ENCODE measurements around the gene MMEL1. TPM values are rescaled to one million over a fixed set of nuclear protein-coding genes. Genes with fewer than 3 reads are reported as not detected.

MMEL1 gene
- total RNA-seq, 1 experiment from 2014 or later, result 4.9 TPM

GRCh38 chr1:2636733-2637132 lies 3.9 kb upstream of the MMEL1 start:
- TF ChIP-seq CTCF (conservative IDR thresholded peaks at IDR 0.05) (no peak), EZH2 (IDR thresholded peaks at IDR 0.05; ENCODE audit: low read depth) (no peak)
- no peak overlapping the region for H2AFZ ChIP-seq
- ChIA-PET POLR2A (ENCODE audit: unreplicated experiment) (no interaction called here), CTCF (no interaction called here)
- H3K4me2 ChIP-seq, result no peak overlapping the region
- 0 out of 2 replicates have a peak, but pooled peaks cover 5% of the 10 kb centered on the region for H3K9me3 ChIP-seq (ENCODE audit: insufficient read depth, low read depth)
- intact Hi-C loops (cut with micrococcal nuclease; ENCODE audit: unreplicated experiment), result no loop called here
- no TSS peak for BruUV-seq (replicated peaks)
- no peaks in the 10 kb centered on the region for H3K4me1 ChIP-seq (replicated peaks; ENCODE audit: insufficient read depth)
- no peaks in the 10 kb centered on the region for H3K36me3 ChIP-seq (ENCODE audit: low read depth)
- no peaks in the 10 kb centered on the region for H3K79me2 ChIP-seq (ENCODE audit: low read depth)
- peaks cover 38% of the 10 kb centered on the region; the same call in 1 of the 2 replicates for H3K27me3 ChIP-seq (ENCODE audit: insufficient read depth, low read depth)
- H3F3A ChIP-seq (ENCODE audit: insufficient read depth, low read depth), result no peaks in the 10 kb centered on the region
- H3K4me3 ChIP-seq, result no peak overlapping the region
- H4K20me1 ChIP-seq (ENCODE audit: insufficient read depth), result no peaks in the 10 kb centered on the region
- H3K27ac ChIP-seq, result no peak overlapping the region
- no peak for DNase-seq
- no peaks in the 10 kb centered on the region for H3K9me2 ChIP-seq (ENCODE audit: insufficient read depth)

GRCh38 chr1:2635361-2636010 lies 2.7 kb upstream of the MMEL1 start:
- DNase-seq, result no peak
- ChIA-PET POLR2A (ENCODE audit: unreplicated experiment) (no interaction called here), CTCF (no interaction called here)
- H3K36me3 ChIP-seq (ENCODE audit: low read depth), result no peaks in the 10 kb centered on the region
- BruUV-seq (replicated peaks), result no TSS peak
- intact Hi-C loops (cut with micrococcal nuclease; ENCODE audit: unreplicated experiment), result no loop called here
- peaks cover 38% of the 10 kb centered on the region; the same call in 1 of the 2 replicates for H3K27me3 ChIP-seq (ENCODE audit: insufficient read depth, low read depth)
- no peak overlapping the region for H3K4me3 ChIP-seq
- H3K9me2 ChIP-seq (ENCODE audit: insufficient read depth), result no peaks in the 10 kb centered on the region
- H2AFZ ChIP-seq, result no peak overlapping the region
- peaks cover 4% of the 10 kb centered on the region; the same call in 1 of the 2 replicates for H3F3A ChIP-seq (ENCODE audit: insufficient read depth, low read depth)
- H3K9me3 ChIP-seq (ENCODE audit: insufficient read depth, low read depth), result 0 out of 2 replicates have a peak, but pooled peaks cover 5% of the 10 kb centered on the region
- H3K79me2 ChIP-seq (ENCODE audit: low read depth), result no peaks in the 10 kb centered on the region
- H3K27ac ChIP-seq, result no peak overlapping the region
- H3K4me1 ChIP-seq (replicated peaks; ENCODE audit: insufficient read depth), result no peaks in the 10 kb centered on the region
- no peak overlapping the region for H3K4me2 ChIP-seq
- TF ChIP-seq EZH2 (IDR thresholded peaks at IDR 0.05; ENCODE audit: low read depth) (no peak), CTCF (conservative IDR thresholded peaks at IDR 0.05) (no peak)
- H4K20me1 ChIP-seq (ENCODE audit: insufficient read depth), result no peaks in the 10 kb centered on the region

- no peak for TF ChIP-seq EZH2 (IDR thresholded peaks at IDR 0.05; ENCODE audit: low read depth)
- no peak for TF ChIP-seq CTCF (conservative IDR thresholded peaks at IDR 0.05)
- ChIA-PET CTCF (interaction anchor here (0.6 kb wide), 1 partner anchor 792 kb away, joined by 8 read pairs; no protein-coding TSS in a partner anchor), POLR2A (ENCODE audit: unreplicated experiment) (no interaction called here)
- H3K4me2 ChIP-seq, result no peak overlapping the region
- H3K4me1 ChIP-seq (replicated peaks; ENCODE audit: insufficient read depth), result no peaks in the 10 kb centered on the region
- H3F3A ChIP-seq (ENCODE audit: insufficient read depth, low read depth), result peaks cover 11% of the 10 kb centered on the region; the same call in 1 of the 2 replicates
- no peaks in the 10 kb centered on the region for H4K20me1 ChIP-seq (ENCODE audit: insufficient read depth)
- H3K79me2 ChIP-seq (ENCODE audit: low read depth), result no peaks in the 10 kb centered on the region
- 0 out of 2 replicates have a peak, but pooled peaks cover 5% of the 10 kb centered on the region for H3K9me3 ChIP-seq (ENCODE audit: insufficient read depth, low read depth)
- no TSS peak for BruUV-seq (replicated peaks)
- H3K27ac ChIP-seq, result no peak overlapping the region
- no peak for DNase-seq
- peaks cover 38% of the 10 kb centered on the region; the same call in 1 of the 2 replicates for H3K27me3 ChIP-seq (ENCODE audit: insufficient read depth, low read depth)
- H3K36me3 ChIP-seq (ENCODE audit: low read depth), result no peaks in the 10 kb centered on the region
- no peak overlapping the region for H3K4me3 ChIP-seq
- no peaks in the 10 kb centered on the region for H3K9me2 ChIP-seq (ENCODE audit: insufficient read depth)
- H2AFZ ChIP-seq, result no peak overlapping the region
- intact Hi-C loops (cut with micrococcal nuclease; ENCODE audit: unreplicated experiment), result no loop called here
These were observed 1.2 kb upstream of the MMEL1 start for GRCh38 chr1:2633936-2634491.

All from PC-9 (cell line).